ENCODE results near the gene UVRAG.
"Not testable (repeated sequence)": the region's sequence is repeated elsewhere in the genome, so short reads cannot be mapped to it uniquely, and the experiment has no call there.

Gene UVRAG

DNA sequence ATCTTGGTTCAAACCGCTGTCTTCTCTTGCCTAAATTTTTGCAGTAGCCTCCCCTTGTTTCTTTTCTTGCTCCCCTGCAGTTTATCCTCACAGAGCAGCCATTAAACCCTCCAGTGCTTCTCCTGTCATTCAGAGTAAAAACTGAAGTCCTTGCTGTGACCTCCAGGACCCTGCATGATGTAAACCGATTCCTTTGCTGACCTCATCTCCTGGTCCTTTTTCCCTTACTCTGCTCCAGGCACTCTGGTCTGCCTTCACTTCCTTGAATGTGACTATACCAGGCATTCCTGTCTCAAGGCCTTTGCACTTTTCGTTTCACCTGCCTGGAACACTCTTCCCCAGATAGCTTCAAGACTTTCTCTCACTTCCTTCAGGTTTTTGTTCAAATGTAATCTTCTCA is 239.3 kb downstream of the UVRAG start:
- Histone ChIP-seq H3K27me3 (ENCODE audit: control insufficient read depth in 5 of 5, insufficient read depth in 4 of 5, low read length in 5 of 5) (no peaks in the 10 kb centered on the region), H3K27ac (ENCODE audit: low read depth, low read length) (no peak overlapping the region), H3K36me3 (ENCODE audit: control insufficient read depth in 5 of 5, insufficient read depth in 5 of 5, low read length in 5 of 5) (peaks cover 0 to 7% (median 2%) of the 10 kb centered on the region in 5 donors), H3K9me3 (ENCODE audit: control insufficient read depth in 5 of 5, low read length in 5 of 5) (no peaks in the 10 kb centered on the region), H3K9ac (ENCODE audit: low read length in 5 of 5) (no peak overlapping the region), H3K4me1 (ENCODE audit: control insufficient read depth in 5 of 5, insufficient read depth in 5 of 5, low read length in 5 of 5) (peaks cover 2 to 11% (median 6%) of the 10 kb centered on the region in 5 donors), H3K4me3 (ENCODE audit: low read depth in 1 of 5, low read length in 5 of 5) (no peak overlapping the region)

DNA sequence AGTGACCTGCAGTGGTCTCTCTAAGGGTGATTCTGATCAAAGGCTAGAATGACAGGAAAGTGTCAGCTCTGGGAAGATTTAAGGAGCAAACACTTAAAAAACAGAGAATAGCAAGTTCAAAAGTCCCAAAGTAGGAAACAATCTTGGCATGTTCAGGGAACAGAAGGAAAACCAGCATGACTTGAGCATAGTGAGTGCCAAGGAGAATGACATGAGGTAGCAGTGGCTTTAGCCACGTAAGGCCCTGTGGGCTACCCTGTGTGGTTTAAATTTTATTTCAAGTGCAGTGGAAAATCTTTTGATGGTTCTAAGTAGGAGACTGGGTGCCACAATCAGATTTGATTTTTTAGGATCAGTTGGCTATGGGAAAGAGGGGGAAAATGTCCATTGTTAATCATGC is 241.9 kb downstream of the UVRAG start:
- peaks cover 0 to 5% (median 0%) of the 10 kb centered on the region in 5 donors for H3K4me1 ChIP-seq (ENCODE audit: control insufficient read depth in 5 of 5, insufficient read depth in 5 of 5, low read length in 5 of 5)
- H3K27me3 ChIP-seq (ENCODE audit: control insufficient read depth in 5 of 5, insufficient read depth in 4 of 5, low read length in 5 of 5), result no peaks in the 10 kb centered on the region
- H3K9me3 ChIP-seq (ENCODE audit: control insufficient read depth in 5 of 5, low read length in 5 of 5), result no peaks in the 10 kb centered on the region
- no peak overlapping the region for H3K4me3 ChIP-seq (ENCODE audit: low read depth in 1 of 5, low read length in 5 of 5)
- H3K27ac ChIP-seq (ENCODE audit: low read depth, low read length), result no peak overlapping the region
- peaks cover 5 to 8% (median 7%) of the 10 kb centered on the region in 5 donors for H3K36me3 ChIP-seq (ENCODE audit: control insufficient read depth in 5 of 5, insufficient read depth in 5 of 5, low read length in 5 of 5)
- H3K9ac ChIP-seq (ENCODE audit: low read length in 5 of 5), result no peak overlapping the region

DNA sequence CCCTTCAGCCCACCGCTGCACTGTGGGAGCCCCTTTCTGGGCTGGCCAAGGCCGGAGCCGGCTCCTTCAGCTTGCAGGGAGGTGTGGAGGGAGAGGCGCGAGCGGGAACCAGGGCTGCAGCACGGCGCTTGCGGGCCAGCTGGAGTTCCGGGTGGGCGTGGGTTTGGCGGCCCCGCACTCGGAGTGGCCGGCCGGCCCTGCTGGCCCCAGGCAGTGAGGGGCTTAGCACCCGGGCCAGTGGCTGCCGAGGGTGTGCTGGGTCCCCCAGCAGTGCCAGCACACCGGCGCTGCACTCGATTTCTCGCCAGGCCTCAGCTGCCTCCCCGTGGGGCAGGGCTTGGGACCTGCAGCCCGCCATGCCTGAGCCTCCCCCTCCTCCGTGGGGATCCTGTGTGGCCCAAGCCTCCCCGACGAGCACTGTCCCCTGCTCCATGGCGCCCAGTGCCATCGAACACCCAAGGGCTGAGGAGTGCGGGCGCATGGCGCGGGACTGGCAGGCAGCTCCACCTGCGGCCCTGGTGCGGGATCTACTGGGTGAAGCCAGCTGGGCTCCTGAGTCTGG is 245.5 kb downstream of the UVRAG start:
- not testable (repeated sequence) for H3K4me3 ChIP-seq (ENCODE audit: low read depth in 1 of 5, low read length in 5 of 5); H3K9me3 ChIP-seq (ENCODE audit: control insufficient read depth in 5 of 5, low read length in 5 of 5); H3K9ac ChIP-seq (ENCODE audit: low read length in 5 of 5); H3K27ac ChIP-seq (ENCODE audit: low read depth, low read length); H3K27me3 ChIP-seq (ENCODE audit: control insufficient read depth in 5 of 5, insufficient read depth in 4 of 5, low read length in 5 of 5)
- H3K4me1 ChIP-seq (ENCODE audit: control insufficient read depth in 5 of 5, insufficient read depth in 5 of 5, low read length in 5 of 5), result peaks cover 0 to 10% (median 2%) of the 10 kb centered on the region in 5 donors
- peaks cover 0 to 16% (median 5%) of the 10 kb centered on the region in 5 donors for H3K36me3 ChIP-seq (ENCODE audit: control insufficient read depth in 5 of 5, insufficient read depth in 5 of 5, low read length in 5 of 5)

DNA sequence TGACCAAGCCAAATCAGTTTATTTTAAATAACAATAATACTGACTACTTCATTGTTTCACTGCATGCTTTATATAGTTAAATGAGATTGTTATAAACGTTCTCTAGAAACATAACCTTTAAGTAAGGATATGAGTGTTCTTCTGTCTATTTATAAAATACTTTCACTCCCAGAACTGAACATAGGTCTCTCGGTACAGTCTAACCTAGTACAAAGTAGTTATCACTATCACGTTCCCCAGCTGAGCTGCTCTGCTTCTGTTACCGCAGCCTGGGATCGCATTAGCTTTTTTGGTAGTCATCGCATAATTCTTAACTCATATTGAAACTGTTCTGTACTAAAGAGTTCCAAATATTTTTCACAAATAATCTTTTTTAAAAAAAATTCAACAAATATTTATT is 247.7 kb downstream of the UVRAG start:
- Histone ChIP-seq H3K9ac (ENCODE audit: low read length in 5 of 5) (no peak overlapping the region), H3K27ac (ENCODE audit: low read depth, low read length) (no peak overlapping the region), H3K9me3 (ENCODE audit: control insufficient read depth in 5 of 5, low read length in 5 of 5) (no peaks in the 10 kb centered on the region), H3K36me3 (ENCODE audit: control insufficient read depth in 5 of 5, insufficient read depth in 5 of 5, low read length in 5 of 5) (peaks cover 10 to 37% (median 21%) of the 10 kb centered on the region in 5 donors), H3K4me1 (ENCODE audit: control insufficient read depth in 5 of 5, insufficient read depth in 5 of 5, low read length in 5 of 5) (peaks cover 0 to 6% (median under 1%) of the 10 kb centered on the region in 5 donors), H3K4me3 (ENCODE audit: low read depth in 1 of 5, low read length in 5 of 5) (no peak overlapping the region), H3K27me3 (ENCODE audit: control insufficient read depth in 5 of 5, insufficient read depth in 4 of 5, low read length in 5 of 5) (no peaks in the 10 kb centered on the region)

DNA sequence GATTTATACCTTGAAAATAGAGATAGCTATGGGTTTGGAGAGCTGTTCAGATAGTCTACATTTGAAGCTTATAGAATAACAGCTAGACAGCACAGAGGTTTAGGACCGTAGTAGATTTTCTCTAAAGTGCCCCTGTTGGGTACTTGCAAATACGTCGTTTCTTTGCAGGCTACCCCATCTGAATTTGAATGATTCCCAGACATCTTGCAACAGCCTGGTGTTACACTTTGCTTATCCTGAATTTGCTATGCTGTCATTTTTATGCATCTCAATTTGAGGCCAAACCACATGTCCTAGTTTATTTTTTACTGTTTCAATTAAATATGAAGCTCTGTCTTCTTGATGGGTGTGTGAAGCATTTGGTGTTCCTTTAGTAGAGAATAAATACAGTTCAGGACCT is 249.2 kb downstream of the UVRAG start:
- Histone ChIP-seq H3K27me3 (ENCODE audit: control insufficient read depth in 5 of 5, insufficient read depth in 4 of 5, low read length in 5 of 5) (no peaks in the 10 kb centered on the region), H3K36me3 (ENCODE audit: control insufficient read depth in 5 of 5, insufficient read depth in 5 of 5, low read length in 5 of 5) (peaks cover 14 to 40% (median 25%) of the 10 kb centered on the region in 5 donors), H3K4me3 (ENCODE audit: low read depth in 1 of 5, low read length in 5 of 5) (no peak overlapping the region), H3K27ac (ENCODE audit: low read depth, low read length) (no peak overlapping the region), H3K9me3 (ENCODE audit: control insufficient read depth in 5 of 5, low read length in 5 of 5) (no peaks in the 10 kb centered on the region), H3K4me1 (ENCODE audit: control insufficient read depth in 5 of 5, insufficient read depth in 5 of 5, low read length in 5 of 5) (peaks cover 0 to 18% (median 15%) of the 10 kb centered on the region in 5 donors), H3K9ac (ENCODE audit: low read length in 5 of 5) (no peak overlapping the region)

DNA sequence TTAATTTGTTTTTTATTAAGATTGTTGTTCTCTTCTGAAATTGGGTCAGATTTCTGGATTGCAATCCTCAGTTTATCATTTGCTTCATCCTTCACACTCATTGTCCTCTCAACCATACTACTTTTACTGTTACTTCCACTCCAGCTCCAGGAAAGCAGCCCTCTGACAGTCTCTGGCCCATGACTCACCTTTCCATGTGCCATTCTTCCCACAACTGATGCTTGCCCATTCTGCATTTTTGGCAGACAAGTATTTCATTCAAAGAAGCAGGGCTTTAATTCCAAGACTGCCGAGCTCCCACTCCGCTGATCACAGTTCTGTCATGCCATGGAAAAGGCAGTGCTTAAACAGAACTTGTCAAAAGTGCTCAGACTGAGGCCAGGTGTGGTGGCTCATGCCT is 252.1 kb downstream of the UVRAG start:
- Histone ChIP-seq H3K36me3 (ENCODE audit: control insufficient read depth in 5 of 5, insufficient read depth in 5 of 5, low read length in 5 of 5) (peaks cover 14 to 29% (median 21%) of the 10 kb centered on the region in 5 donors), H3K4me3 (ENCODE audit: low read depth in 1 of 5, low read length in 5 of 5) (no peak overlapping the region), H3K27ac (ENCODE audit: low read depth, low read length) (no peak overlapping the region), H3K4me1 (ENCODE audit: control insufficient read depth in 5 of 5, insufficient read depth in 5 of 5, low read length in 5 of 5) (peaks cover 0 to 19% (median 15%) of the 10 kb centered on the region in 5 donors), H3K9ac (ENCODE audit: low read length in 5 of 5) (no peak overlapping the region), H3K9me3 (ENCODE audit: control insufficient read depth in 5 of 5, low read length in 5 of 5) (no peaks in the 10 kb centered on the region), H3K27me3 (ENCODE audit: control insufficient read depth in 5 of 5, insufficient read depth in 4 of 5, low read length in 5 of 5) (no peaks in the 10 kb centered on the region)

DNA sequence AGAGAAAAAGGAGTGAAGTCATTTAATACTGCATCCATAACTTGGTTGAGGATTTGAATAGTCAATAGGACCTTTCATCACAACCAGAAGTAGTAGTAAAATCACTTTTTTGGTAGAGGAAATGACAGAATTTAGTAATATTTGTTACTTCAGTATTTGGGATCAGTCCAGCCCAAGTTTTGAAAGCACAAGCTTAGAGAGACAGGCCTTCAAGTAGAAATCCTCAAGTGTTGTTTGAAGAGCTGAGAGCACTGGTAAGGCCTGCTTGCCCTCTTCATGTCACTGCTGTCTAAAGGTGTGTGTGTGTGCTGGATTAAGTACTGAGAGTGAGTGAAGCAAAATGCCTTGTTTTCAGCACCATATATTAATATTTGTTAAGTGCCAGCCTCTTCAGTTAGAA is 254.0 kb downstream of the UVRAG start:
- Histone ChIP-seq H3K9ac (ENCODE audit: low read length in 5 of 5) (peak overlapping the region in 1 of 5 donors; percentile 45), H3K9me3 (ENCODE audit: control insufficient read depth in 5 of 5, low read length in 5 of 5) (no peaks in the 10 kb centered on the region), H3K27ac (ENCODE audit: low read depth, low read length) (peak overlapping the region; percentile 74), H3K4me1 (ENCODE audit: control insufficient read depth in 5 of 5, insufficient read depth in 5 of 5, low read length in 5 of 5) (peaks cover 0 to 36% (median 28%) of the 10 kb centered on the region in 5 donors), H3K36me3 (ENCODE audit: control insufficient read depth in 5 of 5, insufficient read depth in 5 of 5, low read length in 5 of 5) (peaks cover 14 to 27% (median 21%) of the 10 kb centered on the region in 5 donors), H3K4me3 (ENCODE audit: low read depth in 1 of 5, low read length in 5 of 5) (no peak overlapping the region), H3K27me3 (ENCODE audit: control insufficient read depth in 5 of 5, insufficient read depth in 4 of 5, low read length in 5 of 5) (no peaks in the 10 kb centered on the region)

DNA sequence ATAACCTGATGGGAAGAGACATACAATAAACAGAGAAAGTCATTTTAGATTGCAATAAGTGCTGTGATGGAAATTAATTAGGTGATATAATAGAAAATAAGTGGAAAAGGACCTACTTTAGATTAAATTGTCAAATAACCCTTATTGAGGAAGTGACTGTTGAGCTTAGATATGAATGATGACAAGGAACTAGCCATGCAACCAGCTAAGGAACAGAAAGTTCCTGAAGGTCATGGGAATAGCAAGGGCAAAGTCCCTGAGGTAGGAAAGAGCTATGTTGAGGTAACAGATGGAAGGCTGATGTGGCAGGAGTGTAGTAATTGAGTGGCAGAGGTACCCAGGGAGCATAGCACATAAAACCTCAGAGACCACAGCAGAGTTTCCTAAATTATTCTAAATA is 256.1 kb downstream of the UVRAG start:
- Histone ChIP-seq H3K36me3 (ENCODE audit: control insufficient read depth in 5 of 5, insufficient read depth in 5 of 5, low read length in 5 of 5) (peaks cover 10 to 19% (median 18%) of the 10 kb centered on the region in 5 donors), H3K9me3 (ENCODE audit: control insufficient read depth in 5 of 5, low read length in 5 of 5) (no peaks in the 10 kb centered on the region), H3K9ac (ENCODE audit: low read length in 5 of 5) (no peak overlapping the region), H3K4me1 (ENCODE audit: control insufficient read depth in 5 of 5, insufficient read depth in 5 of 5, low read length in 5 of 5) (peaks cover 5 to 51% (median 43%) of the 10 kb centered on the region in 5 donors), H3K27me3 (ENCODE audit: control insufficient read depth in 5 of 5, insufficient read depth in 4 of 5, low read length in 5 of 5) (no peaks in the 10 kb centered on the region), H3K27ac (ENCODE audit: low read depth, low read length) (no peak overlapping the region), H3K4me3 (ENCODE audit: low read depth in 1 of 5, low read length in 5 of 5) (no peak overlapping the region)

DNA sequence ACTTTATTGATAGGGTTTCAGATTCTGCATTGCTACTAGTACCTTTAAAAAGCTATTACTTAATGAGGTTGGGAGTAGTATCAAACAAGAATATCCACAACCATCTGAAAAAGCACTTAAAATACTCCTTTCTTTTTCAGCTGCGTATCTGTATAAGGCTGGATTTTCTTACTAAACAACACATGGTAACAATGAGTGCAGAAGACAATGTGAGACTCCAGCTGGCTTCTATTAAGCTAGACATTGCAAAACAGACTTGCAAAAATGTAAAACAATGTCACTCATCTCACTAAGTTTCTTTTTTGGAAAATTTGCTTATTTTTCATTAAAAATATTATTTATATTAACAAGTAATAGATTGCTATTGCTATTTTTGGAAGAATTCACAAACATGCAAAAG is 258.7 kb downstream of the UVRAG start:
- H3K4me1 ChIP-seq (ENCODE audit: control insufficient read depth in 5 of 5, insufficient read depth in 5 of 5, low read length in 5 of 5), result peaks cover 5 to 54% (median 44%) of the 10 kb centered on the region in 5 donors
- no peaks in the 10 kb centered on the region for H3K9me3 ChIP-seq (ENCODE audit: control insufficient read depth in 5 of 5, low read length in 5 of 5)
- peak overlapping the region in 1 of 5 donors; percentile 31 for H3K9ac ChIP-seq (ENCODE audit: low read length in 5 of 5)
- H3K27ac ChIP-seq (ENCODE audit: low read depth, low read length), result peak overlapping the region; percentile 78
- H3K27me3 ChIP-seq (ENCODE audit: control insufficient read depth in 5 of 5, insufficient read depth in 4 of 5, low read length in 5 of 5), result no peaks in the 10 kb centered on the region
- H3K36me3 ChIP-seq (ENCODE audit: control insufficient read depth in 5 of 5, insufficient read depth in 5 of 5, low read length in 5 of 5), result no peaks in the 10 kb centered on the region
- H3K4me3 ChIP-seq (ENCODE audit: low read depth in 1 of 5, low read length in 5 of 5), result no peak overlapping the region

DNA sequence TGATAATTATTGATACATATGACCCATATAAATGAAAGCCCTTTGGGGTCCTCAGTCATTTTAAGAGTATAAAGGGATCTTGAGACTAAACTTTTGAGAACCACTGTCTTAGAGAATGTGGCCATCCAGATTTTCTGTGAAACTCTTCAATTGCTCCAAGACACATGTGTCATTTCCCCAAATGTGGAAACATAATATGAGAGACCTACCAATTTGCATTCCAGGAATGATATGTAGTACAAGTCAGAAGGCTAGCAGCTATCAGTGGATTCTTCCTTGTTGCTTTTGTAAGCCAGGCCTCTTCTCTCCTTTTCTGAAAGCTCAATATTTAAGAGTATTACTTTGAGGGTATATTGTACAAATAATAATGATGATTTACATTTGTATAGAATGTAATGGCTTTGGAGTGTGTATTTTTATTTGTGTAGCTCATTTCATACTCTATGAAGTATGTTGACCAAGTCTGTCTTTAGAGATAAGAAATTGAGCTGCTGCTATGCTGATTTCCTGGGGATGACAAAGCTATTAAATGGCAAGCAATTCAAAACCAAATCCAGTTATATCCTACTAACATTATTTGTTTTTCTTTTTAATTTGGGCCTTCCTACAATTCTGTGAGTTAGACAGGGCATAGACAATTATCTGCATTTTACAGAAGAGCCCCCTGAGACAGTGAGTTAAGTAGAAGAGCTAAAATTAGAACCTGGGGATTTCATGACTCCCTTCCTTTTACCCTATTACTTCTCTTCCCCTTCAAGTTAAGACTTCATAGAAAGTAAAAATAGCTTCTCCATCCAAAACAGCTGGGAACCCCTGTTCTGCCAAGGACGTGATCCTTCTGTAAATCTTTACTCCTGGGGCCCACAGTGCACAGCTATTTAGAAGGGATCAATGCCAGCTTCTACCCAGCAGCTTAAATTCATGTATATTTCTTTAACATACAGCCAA is 259.4 kb downstream of the UVRAG start:
- Histone ChIP-seq H3K9ac (ENCODE audit: low read length in 5 of 5) (peak overlapping the region in 2 of 5 donors; percentile 35), H3K27ac (ENCODE audit: low read depth, low read length) (peak overlapping the region; percentile 78), H3K27me3 (ENCODE audit: control insufficient read depth in 5 of 5, insufficient read depth in 4 of 5, low read length in 5 of 5) (no peaks in the 10 kb centered on the region), H3K4me3 (ENCODE audit: low read depth in 1 of 5, low read length in 5 of 5) (no peak overlapping the region), H3K36me3 (ENCODE audit: control insufficient read depth in 5 of 5, insufficient read depth in 5 of 5, low read length in 5 of 5) (no peaks in the 10 kb centered on the region), H3K9me3 (ENCODE audit: control insufficient read depth in 5 of 5, low read length in 5 of 5) (no peaks in the 10 kb centered on the region), H3K4me1 (ENCODE audit: control insufficient read depth in 5 of 5, insufficient read depth in 5 of 5, low read length in 5 of 5) (peaks cover 5 to 50% (median 38%) of the 10 kb centered on the region in 5 donors)
